Fibroblast of gingiva (primary cell): ENCODE data around the gene POU6F2.

Experiments
- DNase-seq: peaks from one replicate; pipeline ENCODE4 v3.0.0-alpha.2; 2011; ENCODE audit warnings: low read depth

POU6F2 gene

GRCh38 chr7:39446546-39446945, 468.8 kb downstream of the POU6F2 start:
- DNase-seq: no peak

GRCh38 chr7:39451901-39452300, 474.2 kb downstream of the POU6F2 start:
- DNase-seq: no peak

DNA sequence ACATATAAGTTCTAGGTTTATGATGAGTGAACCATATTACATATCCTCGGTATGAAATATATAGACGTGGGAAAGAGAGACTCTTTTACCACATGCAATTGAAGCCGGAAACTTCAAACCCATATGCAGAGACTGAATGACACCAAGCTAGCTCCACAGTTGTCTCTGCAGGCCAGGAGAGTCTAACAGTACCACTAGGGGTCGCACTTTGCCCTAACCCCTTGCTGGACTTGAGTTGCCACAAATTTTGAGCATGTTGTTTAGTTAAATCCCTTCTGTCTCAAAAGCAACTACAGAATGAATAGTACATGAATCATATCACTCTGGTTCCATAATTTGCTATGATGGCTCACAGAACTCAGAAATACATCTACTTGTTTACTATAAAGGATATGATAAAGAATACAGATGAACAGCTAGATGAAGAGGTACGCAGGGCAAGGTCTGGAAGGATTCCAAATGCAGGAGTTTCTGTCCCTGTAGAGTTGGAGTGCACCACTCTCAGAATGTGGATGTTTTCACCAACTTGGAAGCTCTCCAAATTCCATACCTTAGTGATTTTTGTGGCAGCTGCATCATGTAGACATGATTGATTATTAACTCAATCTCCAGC, 476.1 kb downstream of the POU6F2 start:
- peak; percentile 40 for DNase-seq

GRCh38 chr7:39458061-39458745, 480.5 kb downstream of the POU6F2 start:
- no peak for DNase-seq

- no peak for DNase-seq
Observed at GRCh38 chr7:39459636-39460035, 481.9 kb downstream of the POU6F2 start.

DNA sequence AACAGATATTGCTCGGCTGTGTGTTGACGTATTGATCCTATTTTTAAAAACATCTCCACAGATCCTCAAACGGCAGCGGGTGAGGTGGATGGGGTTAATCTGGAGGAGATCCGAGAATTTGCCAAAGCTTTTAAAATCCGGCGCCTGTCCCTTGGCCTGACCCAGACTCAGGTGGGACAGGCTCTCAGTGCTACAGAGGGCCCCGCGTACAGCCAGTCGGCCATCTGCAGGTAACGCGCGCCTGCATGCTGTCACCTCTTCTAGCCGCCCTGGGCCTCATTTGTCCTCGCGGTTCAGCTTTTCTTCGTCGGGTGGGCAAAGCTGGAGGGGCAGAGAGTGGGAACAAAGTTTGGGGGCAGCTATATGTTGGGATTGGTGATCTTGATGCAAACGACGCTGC, 482.8 kb downstream of the POU6F2 start:
- no peak for DNase-seq

GRCh38 chr7:39461263-39461820, 483.6 kb downstream of the POU6F2 start:
- no peak for DNase-seq

- no peak for DNase-seq
Observed at GRCh38 chr7:39463252-39463651, 485.5 kb downstream of the POU6F2 start.

GRCh38 chr7:39464350-39465054, 486.8 kb downstream of the POU6F2 start:
- DNase-seq: no peak

GRCh38 chr7:39465055-39465929, 487.6 kb downstream of the POU6F2 start:
- DNase-seq: peak; percentile 67

GRCh38 chr7:39468261-39468660, 490.6 kb downstream of the POU6F2 start:
- DNase-seq: no peak

GRCh38 chr7:39468808-39469374, 491.2 kb downstream of the POU6F2 start:
- no peak for DNase-seq

DNA sequence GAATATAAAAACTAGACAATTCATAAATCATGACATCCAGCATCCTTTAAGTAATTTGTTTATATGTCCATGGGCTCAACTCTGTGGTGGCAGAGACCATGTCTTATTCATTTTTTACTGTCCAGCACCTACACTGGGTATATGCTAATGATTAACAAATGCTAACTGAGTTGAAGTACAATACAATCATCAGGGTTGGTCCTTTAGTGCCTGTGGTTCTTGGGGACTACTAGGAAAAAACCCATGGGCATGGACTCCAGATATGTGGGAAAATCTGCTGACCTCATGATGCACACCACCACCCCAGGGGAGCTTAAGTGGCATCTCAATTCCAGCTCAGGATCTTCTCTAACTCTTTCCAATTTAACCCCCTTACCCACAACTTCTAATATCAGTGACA, 503.2 kb downstream of the POU6F2 start:
- DNase-seq: no peak

DNA sequence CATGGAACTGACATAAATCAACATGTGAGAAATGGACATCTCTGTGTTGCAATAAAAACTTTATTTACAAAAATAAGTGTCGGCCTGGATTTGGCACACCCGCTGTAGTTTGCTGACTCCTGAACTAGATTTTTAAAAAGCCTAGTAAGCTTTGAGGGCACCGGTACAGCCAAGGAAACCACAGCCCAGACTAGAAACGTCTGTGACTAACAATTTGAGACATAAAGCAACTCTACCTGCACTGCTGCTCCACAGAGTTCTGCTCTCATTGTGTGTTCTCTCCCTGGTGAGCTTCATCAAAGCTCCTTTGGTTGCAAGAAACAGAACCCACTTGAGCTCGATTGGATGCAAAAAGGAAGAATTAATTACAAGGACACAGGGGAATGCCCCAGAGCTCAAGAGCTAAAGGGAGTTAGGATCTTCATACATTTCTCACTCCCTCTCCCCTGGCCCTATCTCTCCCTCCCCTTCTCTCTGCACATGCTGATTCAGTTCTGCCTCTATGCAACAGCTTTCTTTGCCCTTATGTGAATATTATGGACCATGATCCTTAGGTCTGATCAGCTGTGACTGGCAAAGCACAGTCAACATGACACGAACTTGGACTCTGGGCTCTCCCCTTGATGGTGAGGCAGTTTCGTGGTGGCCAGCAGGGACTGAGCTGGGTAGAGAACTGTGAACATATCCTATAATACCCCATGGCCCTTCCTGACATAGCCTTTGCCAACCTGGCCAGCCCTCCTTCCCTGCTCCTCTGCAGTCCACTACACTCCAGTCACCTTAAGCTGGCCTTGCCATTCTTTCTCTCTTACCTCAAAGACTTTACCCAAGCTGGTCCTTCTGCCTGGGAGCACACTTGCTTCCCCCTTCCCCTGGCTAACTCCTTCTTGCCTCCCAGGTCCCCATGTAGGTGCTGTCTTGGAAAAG, 511.0 kb downstream of the POU6F2 start:
- no peak for DNase-seq

DNA sequence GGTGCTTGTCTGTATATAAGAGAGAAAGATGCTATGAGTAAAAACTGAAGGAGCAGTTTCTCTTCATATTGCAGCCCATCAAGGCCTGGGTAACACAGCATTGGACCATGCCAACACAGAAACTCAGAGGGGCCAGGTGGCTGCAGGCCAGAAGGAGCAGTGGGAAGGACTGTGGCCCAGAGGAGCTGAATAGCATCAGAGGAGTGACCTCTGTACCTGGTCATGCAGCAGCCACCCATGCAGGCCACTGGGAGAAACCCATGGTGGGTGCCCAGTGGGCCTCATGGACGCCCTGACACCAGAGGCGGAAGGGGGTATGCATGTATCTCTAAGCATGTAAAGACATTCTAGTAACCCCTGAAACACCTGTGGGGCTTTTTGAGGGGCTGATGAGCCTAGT, 512.6 kb downstream of the POU6F2 start:
- no peak for DNase-seq

DNA sequence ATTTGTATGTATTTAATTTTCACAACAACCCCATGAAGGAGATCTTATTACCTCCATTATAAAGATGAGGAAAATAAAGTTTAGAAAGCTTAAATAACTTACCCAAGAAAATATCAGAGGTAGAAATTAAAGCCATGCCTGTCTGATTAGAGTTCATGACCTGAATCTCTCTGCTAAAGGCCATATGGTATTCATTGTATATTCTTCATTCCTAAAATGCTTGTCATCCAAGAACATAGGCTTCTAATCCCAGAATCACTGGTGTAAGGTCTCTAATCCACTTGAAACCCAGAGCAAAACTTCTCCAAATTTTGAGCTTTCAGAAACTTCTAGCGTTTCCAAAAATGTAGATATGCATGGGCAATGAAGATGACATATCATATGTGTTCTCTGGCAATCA, 516.2 kb downstream of the POU6F2 start:
- DNase-seq: peak; percentile 5

GRCh38 chr7:39501358-39501757, 523.6 kb downstream of the POU6F2 start:
- DNase-seq: peak; percentile 5

- DNase-seq: peak; percentile 15
Observed at GRCh38 chr7:39504963-39505362, 527.3 kb downstream of the POU6F2 start.

DNA sequence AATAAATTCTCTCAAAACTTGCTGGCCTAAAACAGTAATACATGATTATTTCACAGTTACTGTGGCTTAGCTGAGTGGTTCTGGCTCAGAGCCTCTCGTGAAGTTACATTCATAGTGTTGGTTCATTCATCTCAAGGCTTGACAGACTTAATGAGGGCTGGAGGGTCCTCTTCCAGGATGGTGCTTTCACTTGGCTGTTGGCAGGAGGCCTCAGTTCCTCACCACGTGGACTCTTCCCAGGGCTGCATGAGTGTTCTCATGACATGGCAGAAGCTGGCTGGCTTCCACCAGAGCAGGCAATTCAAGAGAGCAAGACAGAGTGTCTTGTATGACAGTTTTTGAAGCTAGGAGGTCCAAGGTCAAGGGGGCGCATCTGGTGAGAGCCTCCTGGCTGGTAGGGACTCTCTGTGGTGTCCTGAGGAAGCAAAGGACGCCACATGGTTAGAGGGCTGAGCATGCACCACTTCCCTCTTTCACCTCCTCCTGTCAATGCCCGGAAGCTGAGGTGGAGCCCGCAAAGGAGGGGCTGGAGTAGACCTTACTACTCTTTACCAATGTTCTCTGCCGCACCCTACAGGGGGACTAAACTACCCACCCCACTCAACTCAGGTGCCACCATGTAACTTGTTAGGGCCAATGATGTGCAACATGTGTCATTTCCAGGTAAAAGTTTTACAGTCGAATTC, 530.3 kb downstream of the POU6F2 start:
- no peak for DNase-seq

- no peak for DNase-seq
Observed at GRCh38 chr7:39509436-39509835, 531.7 kb downstream of the POU6F2 start.
